GM06990 (cell line): ENCODE results near the gene UBE2K.
"Not testable (repeated sequence)": the region's sequence is repeated elsewhere in the genome, so short reads cannot be mapped to it uniquely, and the experiment has no call there.

Experiments
- DNase-seq: peaks from one replicate; pipeline ENCODE4 v3.0.0-alpha.2; 2011; ENCODE audit not compliant: insufficient read length; ENCODE audit errors: extremely low read depth
- H3K27me3 ChIP-seq: replicated peaks from 2 replicates; pipeline ENCODE4 v1.6.0; 2011; ENCODE audit warnings: low read length; ENCODE audit not compliant: control insufficient read depth, insufficient read depth
- H3K36me3 ChIP-seq: 2 replicates; pipeline ENCODE4 v1.5.1; 2011; ENCODE audit warnings: low read length; ENCODE audit not compliant: control insufficient read depth, insufficient read depth
- H3K4me3 ChIP-seq: replicated peaks from 2 replicates; pipeline ENCODE4 v1.5.1; 2011; ENCODE audit warnings: low read depth, mild to moderate bottlenecking, control low read depth, low read length
- TF ChIP-seq, protein P1 (sequence below): IDR thresholded peaks from 2 replicates; pipeline ENCODE4 v1.5.1; 2011; ENCODE audit warnings: low read length, control low read depth, mild to moderate bottlenecking, inconsistent platforms; ENCODE audit not compliant: insufficient read depth, poor library complexity, severe bottlenecking

Gene UBE2K

DNA sequence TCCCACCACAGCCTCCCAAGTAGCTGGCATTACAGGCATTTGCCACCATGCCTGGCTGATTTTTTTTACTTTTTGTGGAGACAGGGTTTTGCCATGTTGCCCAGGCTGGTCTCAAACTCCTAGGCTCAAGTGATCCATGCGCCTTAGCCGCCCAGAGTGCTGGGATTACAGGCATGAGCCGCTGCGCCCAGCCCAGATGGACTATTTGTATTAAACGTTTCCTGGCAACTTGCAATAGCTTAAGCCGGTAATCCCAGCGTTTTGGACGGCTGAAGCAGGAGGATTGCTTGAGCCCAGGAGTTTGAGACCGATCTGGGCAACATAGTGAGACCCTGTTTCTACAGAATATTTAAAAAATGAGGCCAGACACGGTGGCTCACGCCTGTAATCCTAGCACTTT, 18.4 kb downstream of the UBE2K start:
- Histone ChIP-seq H3K4me3 (no peak overlapping the region), H3K36me3 (peaks cover 1% of the 10 kb centered on the region), H3K27me3 (no peaks in the 10 kb centered on the region)
- DNase-seq = no peak
- TF ChIP-seq, protein P1, sequence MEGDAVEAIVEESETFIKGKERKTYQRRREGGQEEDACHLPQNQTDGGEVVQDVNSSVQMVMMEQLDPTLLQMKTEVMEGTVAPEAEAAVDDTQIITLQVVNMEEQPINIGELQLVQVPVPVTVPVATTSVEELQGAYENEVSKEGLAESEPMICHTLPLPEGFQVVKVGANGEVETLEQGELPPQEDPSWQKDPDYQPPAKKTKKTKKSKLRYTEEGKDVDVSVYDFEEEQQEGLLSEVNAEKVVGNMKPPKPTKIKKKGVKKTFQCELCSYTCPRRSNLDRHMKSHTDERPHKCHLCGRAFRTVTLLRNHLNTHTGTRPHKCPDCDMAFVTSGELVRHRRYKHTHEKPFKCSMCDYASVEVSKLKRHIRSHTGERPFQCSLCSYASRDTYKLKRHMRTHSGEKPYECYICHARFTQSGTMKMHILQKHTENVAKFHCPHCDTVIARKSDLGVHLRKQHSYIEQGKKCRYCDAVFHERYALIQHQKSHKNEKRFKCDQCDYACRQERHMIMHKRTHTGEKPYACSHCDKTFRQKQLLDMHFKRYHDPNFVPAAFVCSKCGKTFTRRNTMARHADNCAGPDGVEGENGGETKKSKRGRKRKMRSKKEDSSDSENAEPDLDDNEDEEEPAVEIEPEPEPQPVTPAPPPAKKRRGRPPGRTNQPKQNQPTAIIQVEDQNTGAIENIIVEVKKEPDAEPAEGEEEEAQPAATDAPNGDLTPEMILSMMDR = no peak

DNA sequence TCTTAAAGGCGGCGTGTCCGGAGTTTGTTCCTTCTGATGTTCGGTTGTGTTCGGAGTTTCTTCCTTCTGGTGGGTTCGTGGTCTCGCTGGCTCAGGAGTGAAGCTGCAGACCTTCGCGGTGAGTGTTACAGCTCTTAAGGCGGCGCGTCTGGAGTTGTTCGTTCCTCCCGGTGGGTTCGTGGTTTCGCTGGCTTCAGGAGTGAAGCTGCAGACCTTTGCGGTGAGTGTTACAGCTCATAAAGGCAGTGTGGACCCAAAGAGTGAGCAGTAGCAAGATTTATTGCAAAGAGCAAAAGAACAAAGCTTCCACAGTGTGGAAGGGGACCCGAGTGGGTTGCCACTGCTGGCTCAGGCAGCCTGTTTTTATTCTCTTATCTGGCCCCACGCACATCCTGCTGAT, 19.8 kb downstream of the UBE2K start:
- H3K36me3 ChIP-seq, H3K27me3 ChIP-seq: not testable (repeated sequence)

DNA sequence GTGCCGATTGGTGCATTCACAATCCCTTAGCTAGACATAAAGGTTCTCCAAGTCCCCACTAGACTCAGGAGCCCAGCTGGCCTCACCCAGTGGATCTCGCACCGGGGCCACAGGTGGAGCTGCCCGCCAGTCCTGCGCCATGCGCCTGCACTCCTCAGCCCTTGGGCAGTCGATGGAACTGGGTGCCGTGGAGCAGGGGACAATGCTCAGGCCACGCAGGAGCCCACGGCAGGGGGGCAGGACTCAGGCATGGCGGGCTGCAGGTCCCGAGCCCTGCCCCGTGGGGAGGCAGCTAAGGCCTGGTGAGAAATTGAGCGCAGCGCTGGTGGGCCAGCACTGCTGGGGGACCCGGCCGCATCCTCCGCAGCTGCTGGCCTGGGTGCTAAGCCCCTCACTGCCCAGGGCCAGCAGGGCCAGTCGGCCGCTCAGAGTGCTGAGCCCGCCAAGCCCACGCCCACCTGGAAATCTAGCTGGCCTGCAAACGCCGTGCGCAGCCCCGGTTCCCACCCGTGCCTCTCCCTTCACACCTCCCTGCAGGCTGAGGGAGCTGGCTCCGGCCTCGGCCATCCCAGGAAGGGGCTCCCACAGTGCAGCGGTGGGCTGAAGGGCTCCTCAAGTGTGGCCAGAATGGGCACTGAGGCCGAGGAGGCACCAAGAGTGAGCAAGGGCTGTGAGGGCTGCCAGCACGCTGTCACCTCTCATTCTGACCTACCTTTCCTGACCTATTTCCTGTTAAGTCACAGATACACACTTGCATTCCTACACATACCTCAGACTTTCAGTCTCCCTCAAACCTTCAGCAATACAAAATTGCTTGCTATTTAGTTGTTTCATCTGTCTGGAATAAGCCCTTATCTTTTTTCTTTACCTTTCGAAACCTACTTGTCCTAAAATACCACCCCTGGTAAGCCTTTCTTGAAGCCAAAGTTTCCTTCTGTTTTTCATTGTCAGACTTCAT, 20.7 kb downstream of the UBE2K start:
- Histone ChIP-seq H3K4me3 (no peak overlapping the region), H3K27me3 (no peaks in the 10 kb centered on the region), H3K36me3 (peaks cover 1% of the 10 kb centered on the region)
- no peak for DNase-seq
- TF ChIP-seq, protein P1 = no peak

More for the DNA sequence above, 19.8 kb downstream of the UBE2K start:
- H3K4me3 ChIP-seq, DNase-seq: not testable (repeated sequence)

DNA sequence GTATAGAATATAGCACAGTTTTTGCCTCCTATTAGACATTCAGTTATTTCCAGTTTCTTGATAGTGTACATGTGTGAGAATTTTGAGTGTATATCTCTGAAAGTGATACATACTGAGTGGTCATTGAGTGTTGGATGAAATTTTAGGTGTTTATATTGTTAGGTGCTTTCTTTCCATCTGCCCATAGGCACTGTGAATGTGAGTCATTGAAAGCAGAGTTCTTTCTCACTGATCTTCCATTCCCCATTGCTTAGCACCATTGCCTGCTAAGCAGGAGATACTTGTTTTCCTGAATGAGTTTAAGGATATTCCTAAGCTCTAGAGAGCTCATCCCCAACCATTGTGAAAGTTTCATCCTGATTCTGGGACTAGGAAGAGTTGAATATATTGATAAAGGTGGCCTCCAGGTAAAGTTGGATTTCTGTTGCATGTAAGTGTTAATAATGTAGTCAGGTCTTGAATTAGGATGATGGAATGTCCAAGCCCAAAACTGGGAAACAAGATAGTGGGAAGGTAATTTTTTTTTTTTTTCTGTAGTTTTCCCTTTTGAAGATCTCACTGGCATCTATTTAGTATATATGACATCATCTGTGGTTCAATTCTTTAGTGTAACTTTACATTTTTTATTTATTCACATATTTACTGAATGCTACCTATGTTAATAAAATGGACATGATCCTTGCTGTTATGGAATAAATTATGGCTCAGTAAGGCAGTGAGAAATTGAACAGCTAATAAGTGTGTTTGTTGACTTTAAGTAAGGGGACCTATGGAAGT, 22.1 kb downstream of the UBE2K start:
- Histone ChIP-seq H3K4me3 (no peak overlapping the region), H3K27me3 (no peaks in the 10 kb centered on the region), H3K36me3 (peaks cover 1% of the 10 kb centered on the region)
- DNase-seq = no peak
- TF ChIP-seq, protein P1 = no peak

DNA sequence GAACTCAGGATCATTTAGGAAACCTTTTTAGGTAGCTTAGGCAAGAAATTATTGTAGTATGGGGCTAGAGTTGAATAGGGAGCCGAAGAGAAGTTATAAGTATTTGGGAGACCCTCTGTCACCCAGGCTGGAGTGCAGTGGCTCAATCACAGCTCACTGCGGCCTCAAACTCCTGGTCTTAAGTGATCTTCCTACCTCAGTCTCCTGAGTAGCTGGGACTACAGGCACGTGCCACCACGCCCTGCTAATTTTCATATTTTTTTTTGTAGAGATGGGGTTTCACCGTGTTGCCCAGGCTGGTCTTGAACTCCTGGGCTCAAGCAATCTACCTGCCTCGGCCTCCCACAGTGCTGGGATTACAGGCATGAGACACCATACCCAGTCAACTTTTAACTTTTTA, 23.3 kb downstream of the UBE2K start:
- not testable (repeated sequence) for H3K4me3 ChIP-seq, H3K36me3 ChIP-seq, DNase-seq, H3K27me3 ChIP-seq

DNA sequence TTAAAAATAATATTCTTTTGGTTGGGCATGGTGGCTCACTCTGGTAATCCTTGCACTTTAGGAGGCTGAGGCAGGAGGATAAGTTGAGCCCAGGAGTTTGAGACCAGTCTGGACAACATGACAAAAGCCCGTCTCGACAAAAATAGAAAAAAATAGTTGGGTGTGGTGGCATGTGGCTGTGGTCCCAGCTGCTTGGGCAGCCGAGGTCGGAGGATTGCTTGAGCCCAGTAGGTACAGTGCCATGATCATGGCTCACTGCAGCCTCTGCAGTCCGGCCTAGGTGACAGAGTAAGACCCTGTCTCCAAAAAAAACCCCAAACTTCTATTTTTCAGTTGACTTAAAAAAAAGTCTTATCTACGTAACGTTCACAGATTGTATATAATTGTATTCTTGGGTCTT, 23.9 kb downstream of the UBE2K start:
- H3K27me3 ChIP-seq = no peaks in the 10 kb centered on the region
- TF ChIP-seq, protein P1 = no peak
- peaks cover 1% of the 10 kb centered on the region for H3K36me3 ChIP-seq
- no peak overlapping the region for H3K4me3 ChIP-seq
- DNase-seq = no peak
